ENCODE results near the gene TEAD1.

GRCh38 chr11:12785901-12786300 lies 111.7 kb downstream of the TEAD1 start:
- no peak for TF ChIP-seq CTCF (conservative IDR thresholded peaks at IDR 0.05 in 1 of 2, IDR thresholded peaks at IDR 0.05 in 1 of 2; ENCODE audit: low read depth in 1 of 2, low read length in 2 of 2)
- TF ChIP-seq EZH2 (IDR thresholded peaks at IDR 0.05; ENCODE audit: low read length, missing control alignments), result no peak

Data from fibroblast of lung (primary cell).